OCI-LY7 (cell line): ENCODE data around the gene WDR64.

Experiments
- CTCF ChIP-seq: fragments of 200-600 bp; sonication (generic); conservative IDR thresholded peaks from 2 replicates; pipeline ENCODE4 v1.5.1; 2014; ENCODE audit warnings: mild to moderate bottlenecking, antibody characterized with exemption, low read length, moderate library complexity, mixed read lengths
- EZH2phosphoT487 ChIP-seq: fragments of 200-600 bp; sonication (generic); IDR thresholded peaks from 2 replicates; pipeline ENCODE4 v1.6.1; 2018; ENCODE audit warnings: low read depth, borderline replicate concordance, mild to moderate bottlenecking, mixed run types, antibody characterized with exemption, low read length, moderate library complexity, mixed read lengths

GRCh38 chr1:241607497-241607896 is 44.6 kb upstream of the WDR64 start:
- no peak for TF ChIP-seq CTCF
- TF ChIP-seq EZH2phosphoT487 = no peak
